ENCODE results near the gene GGTLC3.
"Not testable (repeated sequence)": the region's sequence is repeated elsewhere in the genome, so short reads cannot be mapped to it uniquely, and the experiment has no call there.

GGTLC3 gene

DNA sequence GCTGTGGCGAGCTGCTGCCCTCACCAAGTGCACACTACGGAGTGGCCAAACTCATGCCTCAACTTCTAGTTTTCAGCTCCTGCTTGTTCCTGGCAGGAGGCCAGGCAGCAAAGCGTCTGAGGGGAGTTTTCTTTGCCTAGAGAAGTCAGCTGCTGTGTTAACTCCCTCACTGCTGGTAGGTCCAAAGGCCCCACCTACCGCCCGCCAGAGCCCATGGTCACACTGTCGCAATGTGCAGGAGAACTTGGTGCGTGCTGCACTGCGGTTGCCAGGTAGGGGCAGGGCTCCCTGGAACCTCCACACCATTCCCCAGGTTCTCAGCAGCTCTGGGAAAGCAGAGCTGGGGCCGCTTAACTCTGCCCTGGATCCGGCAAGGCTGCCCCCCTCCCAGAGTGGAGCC, 5.6 kb downstream of the GGTLC3 start:
- not testable (repeated sequence) for DNase-seq

DNA sequence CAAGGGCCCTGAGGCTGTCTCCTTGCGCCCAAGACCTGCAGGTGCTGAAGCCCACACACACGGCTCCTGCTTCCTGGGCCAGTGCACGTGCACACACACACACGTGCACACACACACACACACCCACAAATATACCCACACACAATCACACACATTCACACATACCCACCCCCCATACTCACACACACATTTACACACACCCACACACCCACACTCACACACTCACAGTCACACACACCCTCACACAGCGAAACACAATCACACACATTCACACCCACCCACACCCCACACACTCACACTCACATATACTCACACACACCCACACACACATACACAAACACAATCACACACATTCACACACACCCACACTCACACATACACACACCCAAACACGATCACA, 6.6 kb downstream of the GGTLC3 start:
- DNase-seq: not testable (repeated sequence)

DNA sequence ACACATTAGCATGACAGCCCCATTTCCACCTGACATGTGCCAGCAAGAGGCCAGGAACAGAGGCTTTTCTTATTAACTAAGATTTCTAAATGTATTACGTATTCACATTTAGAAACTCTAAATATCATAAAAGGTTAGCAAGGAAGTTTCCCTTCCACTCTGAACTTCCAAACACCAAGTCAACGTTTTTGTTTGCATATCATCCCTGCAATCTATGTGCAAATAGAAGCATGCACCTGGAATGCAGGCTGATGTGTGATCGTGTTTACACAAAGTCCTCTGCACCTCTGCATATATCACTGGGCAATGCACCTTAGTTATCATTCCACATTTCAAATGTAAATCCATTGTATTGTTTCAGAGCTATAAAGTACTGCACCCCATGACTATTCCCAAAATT, 21.7 kb downstream of the GGTLC3 start:
- DNase-seq: not testable (repeated sequence)

Measured in NCI-H187 (cell line).